Neutrophil (primary cell): ENCODE data around the gene PASK.

Experiments
- H3K27ac ChIP-seq: fragments of 200-600 bp; sonication (generic); 2 replicates; pipeline ENCODE4 v1.5.1; 2016; ENCODE audit warnings: mild to moderate bottlenecking, moderate library complexity
- H3K27me3 ChIP-seq: fragments of 200-600 bp; sonication (generic); 2 replicates; pipeline ENCODE4 v1.6.0; 2016; ENCODE audit warnings: mild to moderate bottlenecking
- H3K36me3 ChIP-seq: fragments of 200-600 bp; sonication (generic); 2 replicates; pipeline ENCODE4 v1.5.1; 2017
- H3K4me1 ChIP-seq, 2 experiments: fragments of 200-600 bp in 1 of 2; sonication (generic) in 1 of 2; 1 replicate in 1 of 2; 2 replicates in 1 of 2; pipeline versions ENCODE4 v1.5.1 to v1.6.1; 2013 to 2016; ENCODE audit warnings: low read depth in 1 of 2, low read length in 1 of 2, mild to moderate bottlenecking in 1 of 2, moderate library complexity in 1 of 2; ENCODE audit not compliant: control insufficient read depth in 1 of 2, insufficient read depth in 1 of 2
- H3K4me3 ChIP-seq, 2 experiments: fragments of 200-600 bp in 1 of 2; sonication (generic) in 1 of 2; 1 replicate in 1 of 2; 2 replicates in 1 of 2; pipeline ENCODE4 v1.5.1; 2013 to 2016; ENCODE audit warnings: low read depth in 1 of 2, low read length in 1 of 2, mild to moderate bottlenecking in 1 of 2, moderate library complexity in 1 of 2
- H3K9me3 ChIP-seq: fragments of 200-600 bp; sonication (generic); 2 replicates; pipeline ENCODE4 v1.5.1; 2016
- CTCF ChIP-seq: fragments of 200-600 bp; sonication (generic); IDR thresholded peaks from 2 replicates; pipeline ENCODE4 v1.5.1; 2016; ENCODE audit warnings: antibody characterized with exemption

Gene PASK

GRCh38 chr2:241125626-241126025 is 23.6 kb downstream of the PASK start:
- no peaks in the 10 kb centered on the region for H3K4me1 ChIP-seq
- H3K9me3 ChIP-seq, result no peaks in the 10 kb centered on the region
- peaks cover 18% of the 10 kb centered on the region for H3K36me3 ChIP-seq
- H3K27me3 ChIP-seq, result no peaks in the 10 kb centered on the region
- no peak overlapping the region for H3K4me3 ChIP-seq
- H3K27ac ChIP-seq, result no peak overlapping the region
- no peak for TF ChIP-seq CTCF

- Histone ChIP-seq H3K4me3 (no peak overlapping the region), H3K27ac (no peak overlapping the region)
- no peak for TF ChIP-seq CTCF
Measured at GRCh38 chr2:241123816-241124536, 25.3 kb downstream of the PASK start.

GRCh38 chr2:241122376-241123002 is 26.8 kb downstream of the PASK start:
- Histone ChIP-seq H3K27me3 (no peaks in the 10 kb centered on the region), H3K36me3 (peaks cover 18% of the 10 kb centered on the region), H3K9me3 (no peaks in the 10 kb centered on the region), H3K4me1 (no peaks in the 10 kb centered on the region), H3K4me3 (no peak overlapping the region), H3K27ac (no peak overlapping the region)
- no peak for TF ChIP-seq CTCF

More at GRCh38 chr2:241123816-241124536, 25.3 kb downstream of the PASK start:
- Histone ChIP-seq H3K36me3 (peaks cover 18% of the 10 kb centered on the region), H3K27me3 (no peaks in the 10 kb centered on the region), H3K4me1 (no peaks in the 10 kb centered on the region), H3K9me3 (no peaks in the 10 kb centered on the region)

GRCh38 chr2:241121008-241121407 is 28.3 kb downstream of the PASK start:
- Histone ChIP-seq H3K9me3 (no peaks in the 10 kb centered on the region), H3K4me3 (no peak overlapping the region), H3K36me3 (peaks cover 9% of the 10 kb centered on the region), H3K4me1 (no peaks in the 10 kb centered on the region), H3K27me3 (no peaks in the 10 kb centered on the region), H3K27ac (no peak overlapping the region)
- TF ChIP-seq CTCF, result no peak

- H3K9me3 ChIP-seq, result no peaks in the 10 kb centered on the region
- H3K36me3 ChIP-seq, result peaks cover 4% of the 10 kb centered on the region
- H3K27me3 ChIP-seq, result no peaks in the 10 kb centered on the region
- TF ChIP-seq CTCF, result no peak
- H3K4me3 ChIP-seq, result no peak overlapping the region
- no peaks in the 10 kb centered on the region for H3K4me1 ChIP-seq
- H3K27ac ChIP-seq, result no peak overlapping the region
Measured at GRCh38 chr2:241120440-241120839, 28.8 kb downstream of the PASK start.
